Measurements from ENCODE around the gene TRIM38. TPM values are rescaled to one million over a fixed set of nuclear protein-coding genes. Genes with fewer than 3 reads are reported as not detected.
"Not testable (repeated sequence)": the region's sequence is repeated elsewhere in the genome, so short reads cannot be mapped to it uniquely, and the experiment has no call there.

TRIM38 gene
- total RNA-seq, 2 donors from 2014 or later = 8.7 to 12.0 TPM

- DNase-seq (ENCODE audit: low spot score) = no peak
- 86% methylated on average over 2 of the region's 2 CpGs for WGBS
- no peak overlapping the region for H3K4me3 ChIP-seq
- intact Hi-C loops (cut with DNase I) = no loop called here
- no peaks in the 10 kb centered on the region for H3K27me3 ChIP-seq (replicated peaks; ENCODE audit: insufficient read depth)
- no peaks in the 10 kb centered on the region for H3K9me3 ChIP-seq
- no peaks in the 10 kb centered on the region for H3K4me1 ChIP-seq (replicated peaks)
- no peaks in the 10 kb centered on the region for H3K36me3 ChIP-seq
- no peak for TF ChIP-seq CTCF (IDR thresholded peaks at IDR 0.05)
- TF ChIP-seq POLR2AphosphoS5 (IDR thresholded peaks at IDR 0.05) = no peak
- no peak for TF ChIP-seq POLR2A (IDR thresholded peaks at IDR 0.05)
- H3K27ac ChIP-seq = no peak overlapping the region
Measured at GRCh38 chr6:25927178-25927577, 35.4 kb upstream of the TRIM38 start.

DNA sequence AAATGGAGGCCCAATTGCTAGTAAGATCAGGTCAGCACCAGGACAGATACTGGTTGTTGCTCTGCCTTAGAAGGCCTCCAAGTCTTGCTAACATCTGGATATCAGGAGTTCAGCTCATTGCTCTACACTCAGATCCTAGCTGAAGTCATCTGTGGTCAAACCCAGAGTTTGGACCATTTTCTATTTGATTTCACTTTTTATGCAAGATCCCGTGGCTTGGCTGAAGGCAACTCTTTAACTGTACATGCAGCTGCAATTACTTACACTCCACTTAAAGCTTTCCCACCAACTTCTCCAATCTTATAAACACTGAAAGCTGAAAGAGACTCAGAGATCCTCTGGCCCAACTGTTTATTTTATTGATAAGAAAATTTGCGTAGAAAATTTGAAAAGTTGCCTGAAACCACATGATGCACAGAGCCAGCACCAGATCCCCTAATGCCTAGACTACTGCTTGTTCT lies 34.8 kb upstream of the TRIM38 start:
- DNase-seq (ENCODE audit: low spot score) = no peak
- Histone ChIP-seq H3K4me1 (replicated peaks) (no peaks in the 10 kb centered on the region), H3K4me3 (no peak overlapping the region), H3K9me3 (no peaks in the 10 kb centered on the region), H3K36me3 (no peaks in the 10 kb centered on the region), H3K27me3 (replicated peaks; ENCODE audit: insufficient read depth) (no peaks in the 10 kb centered on the region), H3K27ac (no peak overlapping the region)
- TF ChIP-seq POLR2A (IDR thresholded peaks at IDR 0.05) (no peak), CTCF (IDR thresholded peaks at IDR 0.05) (no peak), POLR2AphosphoS5 (IDR thresholded peaks at IDR 0.05) (no peak)
- 17% methylated on average over 2 of the region's 2 CpGs for WGBS
- intact Hi-C loops (cut with DNase I) = no loop called here

DNA sequence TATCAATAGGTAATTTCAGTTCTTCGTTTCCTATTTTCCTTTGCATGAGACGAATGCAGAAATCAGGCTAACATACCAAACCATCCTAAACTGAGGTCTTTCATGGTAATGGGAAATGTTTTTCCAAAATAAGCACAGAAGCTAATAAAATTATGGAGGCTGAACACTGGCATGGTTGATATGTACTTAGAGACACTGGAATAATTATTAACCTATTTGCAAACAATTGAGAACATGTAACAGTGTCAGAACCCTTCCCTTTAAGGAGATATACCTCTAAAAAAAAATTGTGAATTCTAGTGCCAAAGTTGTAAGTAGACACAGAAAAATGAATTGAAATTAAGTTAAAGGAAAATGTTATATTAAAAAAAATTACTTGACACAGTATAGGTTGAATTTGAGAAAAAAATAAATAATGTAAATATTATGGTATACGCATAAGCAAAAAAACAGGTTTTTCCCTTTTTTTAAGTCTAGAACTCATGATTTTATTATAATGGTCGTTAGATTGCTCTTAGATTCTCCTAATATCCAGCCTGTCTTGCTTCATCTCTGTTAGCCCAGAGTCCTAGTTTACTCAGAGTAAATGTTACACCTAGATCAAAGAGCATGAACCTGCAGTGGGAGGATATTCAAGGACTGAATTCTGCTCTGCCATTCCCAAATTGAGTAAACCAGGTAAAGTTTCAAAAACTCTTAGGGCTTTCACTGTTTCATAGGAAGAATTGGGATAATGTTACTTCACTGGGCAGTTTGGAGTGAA lies 33.9 kb upstream of the TRIM38 start:
- 50% methylated on average over 4 of the region's 4 CpGs for WGBS
- Histone ChIP-seq H3K4me3 (no peak overlapping the region), H3K27ac (no peak overlapping the region), H3K9me3 (no peaks in the 10 kb centered on the region), H3K4me1 (replicated peaks) (no peaks in the 10 kb centered on the region), H3K36me3 (no peaks in the 10 kb centered on the region), H3K27me3 (replicated peaks; ENCODE audit: insufficient read depth) (no peaks in the 10 kb centered on the region)
- TF ChIP-seq POLR2AphosphoS5 (IDR thresholded peaks at IDR 0.05) (peak; percentile 35), CTCF (IDR thresholded peaks at IDR 0.05) (no peak), POLR2A (IDR thresholded peaks at IDR 0.05) (no peak)
- intact Hi-C loops (cut with DNase I) = no loop called here
- no peak for DNase-seq (ENCODE audit: low spot score)

DNA sequence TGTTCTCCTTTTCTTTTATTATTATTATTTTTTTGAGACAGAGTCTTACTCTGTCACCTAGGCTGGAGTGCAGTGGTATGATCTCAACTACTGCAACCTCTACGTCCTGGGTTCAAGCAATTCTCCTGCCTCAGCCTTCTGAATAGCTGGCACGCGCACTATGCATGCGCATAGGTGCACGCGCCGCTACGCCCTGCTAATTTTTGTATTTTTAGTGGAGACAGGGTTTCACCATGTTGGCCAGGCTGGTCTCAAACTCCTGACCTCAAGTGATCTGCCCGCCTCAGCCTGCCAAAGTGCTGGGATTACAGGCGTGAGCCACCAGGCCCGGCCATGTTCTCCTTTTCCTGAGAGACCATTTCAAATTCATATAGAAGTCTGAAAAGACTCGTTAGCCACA lies 32.8 kb upstream of the TRIM38 start:
- 94% methylated on average over 12 of the region's 12 CpGs for WGBS
- not testable (repeated sequence) for H3K27ac ChIP-seq, H3K9me3 ChIP-seq

GRCh38 chr6:25930532-25931410 lies 31.8 kb upstream of the TRIM38 start, which contains the start of gene SLC17A2:
SLC17A2 (minus strand) TSS chr6:25930691; CDS start chr6:25925796, 4,895 bp downstream.
- Histone ChIP-seq H3K4me3 (no peak within 1 kb of the TSS), H3K27ac (no peak within 1 kb of the TSS), H3K36me3 (no peaks in the 10 kb centered on the region), H3K27me3 (replicated peaks; ENCODE audit: insufficient read depth) (no peaks in the 10 kb centered on the region), H3K9me3 (no peaks in the 10 kb centered on the region), H3K4me1 (replicated peaks) (no peaks in the 10 kb centered on the region)
- TF ChIP-seq CTCF (IDR thresholded peaks at IDR 0.05) (no peak), POLR2AphosphoS5 (IDR thresholded peaks at IDR 0.05) (no peak), POLR2A (IDR thresholded peaks at IDR 0.05) (no peak)
- 88% methylated on average over 9 of the region's 9 CpGs for WGBS
- DNase-seq (ENCODE audit: low spot score) = no peak
- intact Hi-C loops (cut with DNase I) = no loop called here

More for the DNA sequence above, 32.8 kb upstream of the TRIM38 start:
- H3K4me1 ChIP-seq (replicated peaks); intact Hi-C loops (cut with DNase I); H3K4me3 ChIP-seq; DNase-seq (ENCODE audit: low spot score); H3K36me3 ChIP-seq; H3K27me3 ChIP-seq (replicated peaks; ENCODE audit: insufficient read depth): not testable (repeated sequence)

Data from prostate gland (tissue), 2 donors.